GM12891 (cell line): ENCODE results near the gene NUP210.

Experiments
- PAX5 ChIP-seq: IDR thresholded peaks from 2 replicates; pipeline ENCODE4 v1.6.1; 2011; ENCODE audit warnings: low read length, moderate library complexity, mild to moderate bottlenecking; ENCODE audit not compliant: insufficient read depth, severe bottlenecking
- POLR2A ChIP-seq: IDR thresholded peaks from 2 replicates; pipeline ENCODE4 v1.6.1; 2011; ENCODE audit warnings: low read depth, low read length, control low read depth
- POLR2AphosphoS5 ChIP-seq: IDR thresholded peaks from 2 replicates; pipeline ENCODE4 v1.6.1; 2011; ENCODE audit warnings: low read depth, low read length, control low read depth
- POU2F2 ChIP-seq: IDR thresholded peaks from 2 replicates; pipeline ENCODE4 v1.6.1; 2011; ENCODE audit warnings: low read depth, mild to moderate bottlenecking, control low read depth, low read length, moderate library complexity
- SPI1 ChIP-seq: IDR thresholded peaks from 2 replicates; pipeline ENCODE4 v1.6.1; 2011; ENCODE audit warnings: low read depth, low read length, control low read depth
- TAF1 ChIP-seq: IDR thresholded peaks from 2 replicates; pipeline ENCODE4 v1.6.1; 2011; ENCODE audit warnings: low read depth, low read length, control low read depth

DNA sequence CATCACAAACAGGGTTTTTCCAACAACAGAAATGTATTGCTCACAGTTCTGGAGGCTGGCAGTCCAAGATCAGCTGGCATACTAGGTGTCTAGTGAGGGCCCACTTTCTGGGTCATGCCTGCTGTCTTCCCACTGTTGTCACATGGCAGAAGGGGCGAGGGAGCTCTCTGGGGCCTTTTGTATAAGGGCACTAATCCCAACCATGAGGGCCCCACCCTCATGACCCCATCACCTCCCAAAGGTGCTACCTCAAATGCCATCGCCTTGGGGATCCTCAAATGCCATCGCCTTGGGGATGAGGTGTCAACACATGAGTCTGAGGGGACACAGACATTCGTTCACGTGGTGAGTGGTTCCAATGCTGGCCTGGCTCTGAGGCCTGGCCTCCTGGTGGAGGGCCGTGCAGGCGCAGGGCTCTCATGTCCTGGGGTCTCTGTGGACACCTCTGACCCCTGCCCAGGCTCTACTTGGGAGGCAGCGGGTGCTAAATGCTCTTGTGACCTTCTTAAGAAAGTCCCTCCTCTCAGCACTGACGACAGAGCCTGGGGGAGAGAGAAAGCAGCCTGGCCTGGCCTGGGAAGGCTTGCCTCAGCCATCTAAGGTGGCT is 16.8 kb downstream of the NUP210 start:
- TF ChIP-seq POLR2A, result no peak
- TF ChIP-seq POLR2AphosphoS5, result no peak
- no peak for TF ChIP-seq TAF1
- no peak for TF ChIP-seq POU2F2
- TF ChIP-seq SPI1, result no peak
- TF ChIP-seq PAX5, result no peak
